HepG2 (cell line): ENCODE results near the gene NEU1. TPM values are rescaled to one million over a fixed set of nuclear protein-coding genes. Genes with fewer than 3 reads are reported as not detected.
A peak's percentile ranks its signal among the peaks of the same experiment; 100 is the strongest.

Experiments used
- AKAP8 ChIP-seq: sonication (generic); formaldehyde crosslinking; IDR thresholded peaks from 2 replicates; pipeline ENCODE4 v1.5.1; 2020; ENCODE audit warnings: mild to moderate bottlenecking, missing genetic modification reagents
- CC2D1A ChIP-seq: sonication (generic); formaldehyde crosslinking; IDR thresholded peaks from 2 replicates; pipeline ENCODE4 v1.8.1; 2023; ENCODE audit warnings: mild to moderate bottlenecking, missing genetic modification reagents
- FOXK1 ChIP-seq: sonication (generic); formaldehyde crosslinking; IDR thresholded peaks from 2 replicates; pipeline ENCODE4 v1.4.0; 2020; ENCODE audit warnings: low read depth, missing genetic modification reagents, borderline replicate concordance
- GTF2F1 ChIP-seq: fragments of 150-350 bp; IDR thresholded peaks from 2 replicates; pipeline ENCODE4 v1.6.1; 2014; ENCODE audit warnings: low read length
- HDAC1 ChIP-seq: sonication (generic); formaldehyde crosslinking; IDR thresholded peaks from 2 replicates; pipeline ENCODE4 v1.5.1; 2020; ENCODE audit warnings: mild to moderate bottlenecking, missing genetic modification reagents
- KLF16 ChIP-seq, 2 experiments: sonication (generic) in 1 of 2; formaldehyde crosslinking in 1 of 2; IDR thresholded peaks; 2 replicates each; pipeline versions ENCODE4 v1.6.1 to v1.8.0; 2016 to 2023; ENCODE audit warnings: missing genetic modification reagents in 2 of 2, missing compliant biosample characterization in 1 of 2
- MIXL1 ChIP-seq: IDR thresholded peaks from 2 replicates; pipeline ENCODE4 v1.6.1; 2016
- ZFP36L1 ChIP-seq: sonication (generic); formaldehyde crosslinking; IDR thresholded peaks from 2 replicates; pipeline ENCODE4 v1.8.0; 2022; ENCODE audit warnings: mild to moderate bottlenecking, missing genetic modification reagents, moderate library complexity
- ZNF251 ChIP-seq: sonication (generic); formaldehyde crosslinking; IDR thresholded peaks from 2 replicates; pipeline ENCODE4 v1.9.0; 2021; ENCODE audit warnings: mild to moderate bottlenecking, missing genetic modification reagents
- ZNF260 ChIP-seq: sonication (generic); formaldehyde crosslinking; IDR thresholded peaks from 2 replicates; pipeline ENCODE4 v1.4.0; 2020; ENCODE audit warnings: missing genetic modification reagents, low read depth, mild to moderate bottlenecking, borderline replicate concordance
- ZNF34 ChIP-seq: sonication (generic); formaldehyde crosslinking; IDR thresholded peaks from 2 replicates; pipeline ENCODE4 v1.4.0; 2020; ENCODE audit warnings: mild to moderate bottlenecking, missing genetic modification reagents, borderline replicate concordance
- ZNF766 ChIP-seq: sonication (generic); formaldehyde crosslinking; IDR thresholded peaks from 2 replicates; pipeline ENCODE4 v1.5.0; 2020; ENCODE audit warnings: missing genetic modification reagents, borderline replicate concordance
- ZNF772 ChIP-seq: sonication (generic); formaldehyde crosslinking; IDR thresholded peaks from 2 replicates; pipeline ENCODE4 v1.5.0; 2020; ENCODE audit warnings: mild to moderate bottlenecking, missing genetic modification reagents
- ZNF891 ChIP-seq: sonication (generic); formaldehyde crosslinking; IDR thresholded peaks from 2 replicates; pipeline ENCODE4 v1.5.0; 2020; ENCODE audit warnings: mild to moderate bottlenecking, missing genetic modification reagents
- polyA plus RNA-seq, 8 experiments: library from polyadenylated mRNA; depleted of rRNA in 3 of 8; stranded (reverse) in 7 of 8; unstranded in 1 of 8; fragments of >200 nt; fragmentation: Illumina TruSeq in 4 of 8; extraction: Trizol in 4 of 8; gene quantifications; 2 replicates each; pipeline versions ENCODE4 v1.2.1 to v1.2.3, GENCODE V29; 2011 to 2016; ENCODE audit warnings: low read depth in 4 of 8, missing spikeins in 1 of 8, mixed read lengths in 1 of 8; ENCODE audit not compliant: insufficient read depth in 1 of 8
- total RNA-seq, 5 experiments: library from RNA; depleted of rRNA; stranded (reverse); fragments of >200 nt; fragmentation: Illumina TruSeq; extraction: Trizol; gene quantifications; 2 replicates each; pipeline ENCODE4 v1.2.3, GENCODE V29; 2016; ENCODE audit warnings: low read depth in 1 of 5
- TF ChIP-seq, protein P1 (sequence below), 2 experiments: fragments of 450-650 bp in 1 of 2; sonication (generic) in 1 of 2; formaldehyde crosslinking; IDR thresholded peaks; 2 replicates each; pipeline versions ENCODE4 v1.5.0 to v1.8.0; 2020 to 2022; ENCODE audit warnings: mild to moderate bottlenecking in 1 of 2, missing genetic modification reagents in 1 of 2
- TF ChIP-seq, protein P2 (sequence below): IDR thresholded peaks from 2 replicates; pipeline ENCODE4 v1.6.1; 2012; ENCODE audit warnings: inconsistent platforms
- TF ChIP-seq, protein P3 (sequence below): sonication (generic); formaldehyde crosslinking; IDR thresholded peaks from 2 replicates; pipeline ENCODE4 v1.5.0; 2020; ENCODE audit warnings: mild to moderate bottlenecking, missing genetic modification reagents, moderate library complexity

Gene NEU1
- total and polyA plus RNA-seq, 2 of the 13 experiments (the other 11 are each of a cell fraction or from before 2014, with no cell fraction given) = 215 to 297 TPM

- TF ChIP-seq KLF16 (CRISPR knock-in tag; IDR thresholded peaks at IDR 0.05) = no peak
- TF ChIP-seq ZNF251 (CRISPR knock-in tag) = no peak
- TF ChIP-seq GTF2F1 = no peak
- TF ChIP-seq, protein P1, sequence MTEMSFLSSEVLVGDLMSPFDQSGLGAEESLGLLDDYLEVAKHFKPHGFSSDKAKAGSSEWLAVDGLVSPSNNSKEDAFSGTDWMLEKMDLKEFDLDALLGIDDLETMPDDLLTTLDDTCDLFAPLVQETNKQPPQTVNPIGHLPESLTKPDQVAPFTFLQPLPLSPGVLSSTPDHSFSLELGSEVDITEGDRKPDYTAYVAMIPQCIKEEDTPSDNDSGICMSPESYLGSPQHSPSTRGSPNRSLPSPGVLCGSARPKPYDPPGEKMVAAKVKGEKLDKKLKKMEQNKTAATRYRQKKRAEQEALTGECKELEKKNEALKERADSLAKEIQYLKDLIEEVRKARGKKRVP (CRISPR knock-in tag; IDR thresholded peaks at IDR 0.05) = 0 out of 4 replicates have a peak, but pooled peaks of 1 of the 2 experiments have one; percentile 16
- no peak for TF ChIP-seq AKAP8 (CRISPR knock-in tag)
- 0 out of 2 replicates have a peak, but pooled peaks have one; percentile 32 for TF ChIP-seq ZNF34 (CRISPR knock-in tag)
- TF ChIP-seq ZFP36L1 = 0 out of 2 replicates have a peak, but pooled peaks have one; percentile 13
- TF ChIP-seq ZNF260 (CRISPR knock-in tag) = no peak
- TF ChIP-seq, protein P2, sequence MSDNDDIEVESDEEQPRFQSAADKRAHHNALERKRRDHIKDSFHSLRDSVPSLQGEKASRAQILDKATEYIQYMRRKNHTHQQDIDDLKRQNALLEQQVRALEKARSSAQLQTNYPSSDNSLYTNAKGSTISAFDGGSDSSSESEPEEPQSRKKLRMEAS = peak; percentile 42; the same call in 1 of the 2 replicates
- TF ChIP-seq ZNF766 (CRISPR knock-in tag) = no peak
- TF ChIP-seq MIXL1 (CRISPR knock-in tag) = no peak
- TF ChIP-seq ZNF891 (CRISPR knock-in tag) = no peak
- TF ChIP-seq FOXK1 (CRISPR knock-in tag) = no peak
- TF ChIP-seq ZNF772 (CRISPR knock-in tag) = no peak
- 0 out of 2 replicates have a peak, but pooled peaks have one; percentile 62 for TF ChIP-seq CC2D1A (CRISPR knock-in tag)
- 0 out of 2 replicates have a peak, but pooled peaks have one; percentile 8 for TF ChIP-seq HDAC1 (CRISPR knock-in tag)
- TF ChIP-seq, protein P3, sequence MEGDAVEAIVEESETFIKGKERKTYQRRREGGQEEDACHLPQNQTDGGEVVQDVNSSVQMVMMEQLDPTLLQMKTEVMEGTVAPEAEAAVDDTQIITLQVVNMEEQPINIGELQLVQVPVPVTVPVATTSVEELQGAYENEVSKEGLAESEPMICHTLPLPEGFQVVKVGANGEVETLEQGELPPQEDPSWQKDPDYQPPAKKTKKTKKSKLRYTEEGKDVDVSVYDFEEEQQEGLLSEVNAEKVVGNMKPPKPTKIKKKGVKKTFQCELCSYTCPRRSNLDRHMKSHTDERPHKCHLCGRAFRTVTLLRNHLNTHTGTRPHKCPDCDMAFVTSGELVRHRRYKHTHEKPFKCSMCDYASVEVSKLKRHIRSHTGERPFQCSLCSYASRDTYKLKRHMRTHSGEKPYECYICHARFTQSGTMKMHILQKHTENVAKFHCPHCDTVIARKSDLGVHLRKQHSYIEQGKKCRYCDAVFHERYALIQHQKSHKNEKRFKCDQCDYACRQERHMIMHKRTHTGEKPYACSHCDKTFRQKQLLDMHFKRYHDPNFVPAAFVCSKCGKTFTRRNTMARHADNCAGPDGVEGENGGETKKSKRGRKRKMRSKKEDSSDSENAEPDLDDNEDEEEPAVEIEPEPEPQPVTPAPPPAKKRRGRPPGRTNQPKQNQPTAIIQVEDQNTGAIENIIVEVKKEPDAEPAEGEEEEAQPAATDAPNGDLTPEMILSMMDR (CRISPR knock-in tag) = 0 out of 2 replicates have a peak, but pooled peaks have one; percentile 18
Observed at GRCh38 chr6:31836474-31837368, 25.9 kb downstream of the NEU1 start (continued).
